WERI-Rb-1 (cell line): ENCODE results near the gene DCTN1.

Experiments
- DNase-seq: peaks from one replicate; pipeline ENCODE4 v3.0.0-alpha.2; 2020
- H3K27ac ChIP-seq: fragments of 250-450 bp; sonication (Bioruptor Pico); 2 replicates; pipeline ENCODE4 v1.5.1; 2020; ENCODE audit warnings: mild to moderate bottlenecking, moderate library complexity
- H3K27me3 ChIP-seq: fragments of 250-450 bp; sonication (Bioruptor Pico); 2 replicates; pipeline ENCODE4 v1.5.1; 2021; ENCODE audit warnings: mild to moderate bottlenecking, low read depth, moderate library complexity; ENCODE audit not compliant: insufficient read depth, severe bottlenecking
- H3K36me3 ChIP-seq: fragments of 250-450 bp; sonication (Bioruptor Pico); 2 replicates; pipeline ENCODE4 v1.5.1; 2020; ENCODE audit warnings: mild to moderate bottlenecking, moderate library complexity
- H3K4me3 ChIP-seq: 2 replicates; pipeline ENCODE4 v1.5.1; 2011; ENCODE audit warnings: low read depth, mild to moderate bottlenecking, control low read depth, low read length
- H3K9me3 ChIP-seq: fragments of 250-450 bp; sonication (Bioruptor Pico); 2 replicates; pipeline ENCODE4 v1.5.1; 2021; ENCODE audit warnings: mild to moderate bottlenecking, moderate library complexity; ENCODE audit not compliant: severe bottlenecking
- CTCF ChIP-seq: IDR thresholded peaks from 2 replicates; pipeline ENCODE4 v1.5.1; 2011; ENCODE audit warnings: low read depth, mild to moderate bottlenecking, control low read depth, inconsistent platforms, low read length

Gene DCTN1

GRCh38 chr2:74373985-74374384, 6.1 kb downstream of the DCTN1 start:
- Histone ChIP-seq H3K27me3 (no peaks in the 10 kb centered on the region), H3K36me3 (peaks cover 64% of the 10 kb centered on the region), H3K27ac (peak overlapping the region; percentile 71), H3K4me3 (peak overlapping the region; percentile 65), H3K9me3 (no peaks in the 10 kb centered on the region)
- TF ChIP-seq CTCF: no peak
- DNase-seq: peak; percentile 45

- Histone ChIP-seq H3K4me3 (peak overlapping the region; percentile 65), H3K27me3 (no peaks in the 10 kb centered on the region), H3K36me3 (peaks cover 71% of the 10 kb centered on the region), H3K9me3 (no peaks in the 10 kb centered on the region), H3K27ac (peak overlapping the region; percentile 71)
- DNase-seq: no peak
- TF ChIP-seq CTCF: no peak
Observed at GRCh38 chr2:74373221-74373676, 6.9 kb downstream of the DCTN1 start.

- Histone ChIP-seq H3K27ac (no peak overlapping the region; the same call in 1 of the 2 replicates), H3K4me3 (no peak overlapping the region), H3K9me3 (no peaks in the 10 kb centered on the region), H3K36me3 (peaks cover 73% of the 10 kb centered on the region), H3K27me3 (no peaks in the 10 kb centered on the region)
- TF ChIP-seq CTCF: no peak
- no peak for DNase-seq
Observed at GRCh38 chr2:74372674-74373073, 7.4 kb downstream of the DCTN1 start.

- peaks cover 76% of the 10 kb centered on the region for H3K36me3 ChIP-seq
- no peak for TF ChIP-seq CTCF
- no peaks in the 10 kb centered on the region for H3K9me3 ChIP-seq
- no peaks in the 10 kb centered on the region for H3K27me3 ChIP-seq
- no peak for DNase-seq
- no peak overlapping the region for H3K4me3 ChIP-seq
- H3K27ac ChIP-seq: no peak overlapping the region
Observed at GRCh38 chr2:74371421-74371820, 8.7 kb downstream of the DCTN1 start.

- no peaks in the 10 kb centered on the region for H3K27me3 ChIP-seq
Observed at GRCh38 chr2:74369976-74370375, 10.1 kb downstream of the DCTN1 start.

More at GRCh38 chr2:74369976-74370375, 10.1 kb downstream of the DCTN1 start:
- H3K27ac ChIP-seq: no peak overlapping the region
- H3K4me3 ChIP-seq: no peak overlapping the region
- TF ChIP-seq CTCF: no peak
- no peak for DNase-seq
- H3K9me3 ChIP-seq: no peaks in the 10 kb centered on the region
- H3K36me3 ChIP-seq: peaks cover 81% of the 10 kb centered on the region
